GM18907 (cell line): ENCODE results near the gene HDAC7.
A peak's percentile ranks its signal among the peaks of the same experiment; 100 is the strongest.
"Not testable (repeated sequence)": the region's sequence is repeated elsewhere in the genome, so short reads cannot be mapped to it uniquely, and the experiment has no call there.

Source experiments
- ATAC-seq: cut with Tn5 transposase; IDR thresholded peaks from one replicate; pipeline ENCODE4 v1.9.1; 2021; ENCODE audit warnings: mild to moderate bottlenecking, moderate library complexity; ENCODE audit not compliant: unreplicated experiment

HDAC7 gene

DNA sequence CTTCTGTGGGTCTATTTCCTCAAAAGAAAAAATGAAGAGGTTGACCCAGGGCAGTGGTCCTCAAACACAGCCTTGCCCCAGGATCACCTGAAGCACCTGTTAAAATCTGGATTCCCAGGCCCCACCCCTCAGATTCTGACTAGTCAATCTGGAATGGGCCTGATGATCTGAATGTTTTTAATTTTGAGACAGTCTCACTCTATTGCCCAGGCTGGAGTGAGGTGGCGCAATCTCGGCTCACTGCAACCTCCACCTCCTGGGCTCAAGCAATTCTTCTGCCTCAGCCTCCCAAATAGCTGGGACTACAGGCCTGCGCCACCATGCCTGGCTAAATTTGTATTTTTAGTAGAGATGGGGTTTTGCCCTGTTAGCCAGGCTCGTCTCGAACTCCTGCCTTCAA, 4.3 kb downstream of the HDAC7 start:
- ATAC-seq, result not testable (repeated sequence)

DNA sequence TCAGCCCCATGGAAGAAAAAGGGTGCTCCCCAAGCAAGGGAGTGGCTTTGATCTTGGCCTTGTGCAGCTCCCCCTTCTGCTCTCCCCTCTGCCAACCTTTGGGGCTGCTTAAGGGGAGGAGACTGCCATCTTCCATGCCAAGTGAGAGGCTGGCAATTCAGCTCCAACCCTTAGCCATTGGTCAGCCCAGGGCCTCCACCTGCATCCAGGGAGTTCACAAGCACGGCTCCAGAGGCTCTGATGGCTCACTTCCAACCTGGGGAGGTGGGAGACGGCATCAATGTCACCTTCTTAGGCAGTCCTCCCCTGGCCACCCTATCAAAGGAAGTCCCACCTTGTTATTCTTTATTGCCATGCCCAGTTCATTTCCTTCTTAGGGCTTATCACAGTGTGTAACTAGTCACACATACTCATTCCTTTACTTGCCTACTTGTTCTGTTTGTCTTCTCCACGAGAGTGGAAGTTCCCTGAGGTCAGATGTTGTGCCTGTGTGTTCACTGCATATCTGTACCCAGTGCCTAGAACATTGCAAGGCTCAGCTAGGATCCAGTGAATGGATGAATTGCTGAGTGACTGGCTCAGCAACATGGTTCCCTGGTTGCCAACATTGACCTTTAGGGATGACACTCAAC, 5.0 kb downstream of the HDAC7 start:
- ATAC-seq, result no peak

DNA sequence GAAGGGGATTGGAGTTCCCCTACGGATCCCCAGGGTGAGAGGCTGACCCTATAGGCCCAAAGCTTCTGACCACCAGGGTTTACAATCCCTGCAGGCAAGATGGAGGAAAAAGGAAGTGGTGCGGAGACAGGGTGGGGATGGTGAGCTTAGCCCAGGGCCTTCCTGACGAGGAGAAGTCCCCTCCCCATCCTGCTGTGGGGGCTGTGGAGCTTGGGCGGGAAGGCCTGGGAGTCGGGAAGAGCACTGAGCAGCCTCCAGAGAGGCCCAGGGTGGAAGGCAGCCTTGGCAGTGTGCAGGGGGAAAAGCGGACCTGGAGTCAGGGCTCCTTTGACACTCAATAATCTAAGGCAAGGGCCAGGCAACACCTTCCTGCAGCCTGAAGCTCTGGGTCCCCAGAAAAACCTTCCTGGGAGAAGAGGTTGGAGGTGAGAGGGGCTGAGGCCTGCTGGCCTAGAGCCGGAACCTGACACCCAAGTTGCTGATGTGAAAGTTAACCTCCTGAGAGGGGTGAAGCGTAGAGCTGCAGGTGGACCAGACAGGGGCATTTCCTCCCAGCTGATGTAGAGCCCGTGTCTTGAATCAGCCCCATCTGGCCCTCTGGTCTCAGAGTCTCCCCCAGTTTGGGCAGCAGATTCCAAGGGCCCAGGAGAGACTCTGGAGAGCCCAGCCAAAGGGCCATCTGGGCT, 6.0 kb downstream of the HDAC7 start:
- peak; percentile 47 for ATAC-seq

DNA sequence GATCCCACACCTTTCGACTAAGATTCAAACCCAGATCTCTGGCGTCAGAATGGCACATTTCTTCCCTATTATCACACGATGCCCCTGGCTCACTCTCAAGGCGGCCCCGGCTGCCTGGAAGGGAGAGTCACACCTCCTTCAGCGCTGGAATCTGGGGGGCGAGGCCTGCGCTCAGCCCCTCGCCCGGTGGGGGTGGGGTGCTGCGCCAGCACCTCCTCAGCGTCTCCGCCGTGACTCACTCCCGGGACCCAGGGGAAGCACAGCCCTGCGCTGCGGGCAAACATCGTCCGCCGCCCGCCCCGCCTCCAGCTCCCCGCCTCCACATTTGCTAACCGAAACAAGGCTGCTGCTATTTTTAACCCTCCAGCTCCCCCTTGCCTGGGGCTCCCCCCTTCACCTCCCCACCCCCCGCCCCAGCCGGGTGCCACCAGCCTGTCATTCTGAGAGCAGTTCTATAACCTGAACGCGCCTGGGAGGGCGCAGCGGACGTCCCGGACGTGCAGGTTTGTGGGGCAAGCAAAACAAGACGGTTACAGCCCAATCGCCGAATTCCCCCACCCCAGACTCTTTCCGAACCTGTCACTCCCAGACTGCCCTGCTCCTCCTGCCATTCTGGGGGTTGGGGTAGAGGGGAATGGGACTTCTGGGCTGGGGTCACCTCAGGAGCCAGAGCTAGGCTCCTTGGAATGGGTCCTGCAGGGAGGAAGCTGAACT, 6.7 kb downstream of the HDAC7 start:
- peak; percentile 69 for ATAC-seq

DNA sequence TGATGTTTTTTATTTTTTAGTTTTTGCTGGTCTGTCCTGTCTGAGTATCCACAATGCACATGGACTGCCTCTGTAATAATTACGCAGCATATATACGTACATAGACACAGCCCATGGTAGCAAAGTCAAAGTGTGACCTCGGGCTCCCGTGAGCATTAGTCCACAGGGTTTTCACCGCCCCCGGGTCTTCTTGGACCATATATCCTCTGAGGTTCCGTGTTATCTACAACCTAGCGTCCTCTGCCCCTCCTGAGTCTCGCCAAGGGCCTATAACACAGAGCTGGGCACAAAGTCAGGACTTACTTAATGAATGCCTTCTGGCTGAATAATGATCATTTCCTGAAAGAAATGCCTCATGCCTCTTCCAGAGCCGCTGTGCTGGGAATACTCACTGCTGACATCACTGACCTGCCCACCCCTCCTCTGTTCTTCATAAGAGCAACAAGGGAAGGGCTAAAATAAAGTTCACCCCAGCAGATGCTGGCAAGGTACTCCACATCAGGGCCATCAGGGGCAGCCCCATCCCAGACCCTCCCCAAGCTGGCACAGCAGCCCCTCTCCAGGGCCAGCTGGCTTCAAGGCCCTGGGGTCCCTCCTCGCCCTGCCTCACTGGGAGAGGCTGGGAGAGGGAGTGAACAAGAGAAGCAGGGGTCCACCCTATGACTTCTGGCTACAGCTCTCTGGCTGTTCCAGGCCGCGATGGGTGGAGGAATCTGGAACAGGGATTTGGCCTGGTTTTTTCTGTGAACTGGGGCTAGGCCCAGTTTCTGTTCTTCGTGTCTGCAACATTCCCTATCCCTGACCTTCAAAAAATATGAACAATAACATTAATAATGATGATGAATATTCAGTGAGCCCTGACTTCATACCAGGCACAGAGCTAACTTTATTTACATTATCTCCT, 7.9 kb downstream of the HDAC7 start:
- no peak for ATAC-seq

DNA sequence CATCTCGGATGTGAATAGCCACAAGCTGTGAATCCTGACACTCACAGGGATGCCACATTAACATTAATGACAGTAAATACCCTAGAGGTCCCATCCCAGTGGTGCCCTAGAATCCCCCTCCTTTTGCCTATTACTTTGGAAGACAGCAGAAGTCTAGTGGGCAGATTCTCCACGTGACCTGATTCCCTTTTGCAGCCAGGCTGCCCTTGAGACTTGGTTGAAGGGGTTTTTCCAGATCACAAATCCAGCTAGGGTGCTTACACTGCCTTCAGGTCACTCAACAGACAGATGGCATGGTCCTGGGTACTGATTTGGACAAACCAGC, 8.7 kb downstream of the HDAC7 start:
- ATAC-seq, result no peak

DNA sequence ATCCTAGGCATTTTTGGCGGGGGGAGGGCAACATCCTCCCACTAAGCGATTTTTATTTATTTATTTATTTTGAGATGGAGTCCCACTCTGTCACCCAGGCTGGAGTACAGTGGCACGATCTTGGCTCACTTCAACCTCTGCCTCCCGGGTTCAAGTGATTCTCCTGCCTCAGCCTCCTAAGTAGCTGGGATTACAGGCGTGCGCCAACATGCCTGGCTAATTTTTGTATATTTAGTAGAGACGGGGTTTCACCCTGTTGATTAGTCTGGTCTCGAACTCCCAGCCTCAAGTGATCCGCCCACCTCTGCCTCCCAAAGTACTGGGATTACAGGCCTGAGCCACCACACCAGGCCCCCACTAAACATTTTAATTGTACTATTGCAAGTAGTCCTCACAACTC, 10.2 kb downstream of the HDAC7 start:
- not testable (repeated sequence) for ATAC-seq

DNA sequence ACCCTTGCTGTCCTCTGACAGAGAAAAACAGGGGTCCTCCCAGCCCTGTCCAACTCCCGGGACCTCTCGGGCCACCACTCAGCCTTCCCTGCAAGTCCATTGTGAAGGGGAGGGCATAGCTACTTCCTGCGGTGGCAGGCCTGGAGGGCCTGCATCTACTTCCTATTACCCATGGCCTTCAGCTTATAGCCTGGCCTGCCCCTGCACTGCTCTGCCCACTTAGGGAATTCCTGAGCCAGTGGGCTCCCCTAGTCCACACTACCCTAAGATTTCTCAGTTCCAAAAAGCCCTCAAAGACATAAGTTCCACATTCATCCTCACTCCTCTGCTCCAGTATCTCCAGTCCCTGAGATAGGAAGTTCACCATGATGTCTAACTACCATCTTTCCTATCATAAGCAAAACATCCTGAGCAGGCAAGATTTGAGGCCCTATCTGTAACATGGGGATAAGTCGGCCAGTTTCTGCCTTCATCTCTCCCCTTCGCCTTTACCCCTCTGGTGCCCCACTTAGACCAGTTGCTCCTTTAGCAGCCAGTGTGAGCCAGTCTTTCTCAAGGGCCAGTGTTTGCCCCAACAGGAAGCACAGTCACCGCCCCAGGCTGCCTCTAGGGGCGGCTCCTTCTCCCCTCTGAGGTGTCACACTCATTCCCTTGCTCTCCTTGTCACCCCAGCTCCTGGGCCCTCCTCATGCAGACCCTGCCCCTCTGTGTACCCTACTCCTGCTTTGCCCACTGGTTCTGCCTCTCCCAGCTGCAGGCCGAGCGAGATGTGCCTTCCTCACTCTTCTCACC, 10.9 kb downstream of the HDAC7 start:
- no peak for ATAC-seq

DNA sequence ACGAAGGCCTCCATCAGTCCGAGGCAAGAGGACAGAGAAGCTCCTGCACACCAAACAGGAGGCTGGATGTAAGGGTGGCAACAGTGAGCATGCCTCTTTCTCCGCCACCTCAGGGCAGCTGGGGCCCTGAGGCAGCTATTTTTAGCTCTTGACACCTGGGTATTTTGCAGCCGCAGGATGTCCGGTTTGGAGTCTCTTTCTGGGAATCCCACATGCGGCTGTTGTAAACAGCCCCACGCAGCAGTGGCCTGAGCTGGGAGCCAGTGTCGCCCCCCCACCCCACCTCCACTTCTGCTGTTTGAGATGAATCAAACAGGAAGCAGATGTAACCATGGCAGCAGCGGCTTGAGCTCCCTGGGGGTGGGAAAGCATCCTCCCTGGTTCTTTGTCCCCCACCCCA, 11.7 kb downstream of the HDAC7 start:
- peak; percentile 43 for ATAC-seq

DNA sequence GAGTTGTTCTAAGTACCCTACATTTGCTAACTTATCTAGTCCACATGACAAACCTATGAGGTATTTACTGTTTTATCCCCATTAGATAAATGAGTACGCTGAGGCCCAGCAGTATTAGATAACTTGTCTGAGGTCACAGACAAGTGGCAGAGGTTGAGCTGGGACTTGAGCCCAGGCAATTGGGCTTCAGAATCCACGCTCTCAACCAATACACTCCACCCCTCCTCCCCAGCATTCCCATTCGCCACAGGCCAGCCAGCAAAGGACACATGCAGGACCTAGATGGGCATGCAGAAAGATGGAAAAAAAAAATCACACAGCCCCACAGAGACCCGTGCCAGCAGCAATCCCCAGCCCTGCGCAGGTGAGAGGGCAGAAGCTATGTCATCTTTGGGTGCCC, 12.4 kb downstream of the HDAC7 start:
- ATAC-seq, result no peak

DNA sequence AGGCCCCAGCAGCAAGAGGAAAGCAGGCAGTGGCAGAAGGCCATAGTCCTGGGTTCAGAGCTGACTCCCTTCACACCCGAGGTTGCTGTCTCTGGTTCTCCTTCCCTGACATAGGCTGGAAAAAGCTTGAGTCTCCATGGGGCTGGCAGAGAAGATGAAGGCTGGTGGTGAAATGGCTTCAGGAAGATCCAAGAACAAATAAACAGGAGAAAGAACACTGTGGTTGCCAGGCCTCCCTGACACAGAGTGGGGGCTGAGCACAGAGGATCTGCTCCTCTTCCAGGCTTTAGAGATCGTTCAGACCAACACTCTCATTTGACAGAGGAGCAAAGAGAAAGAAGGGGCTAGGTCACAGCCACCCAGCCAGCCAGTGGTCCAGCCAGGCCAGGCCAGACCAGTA, 14.3 kb downstream of the HDAC7 start:
- ATAC-seq, result no peak

DNA sequence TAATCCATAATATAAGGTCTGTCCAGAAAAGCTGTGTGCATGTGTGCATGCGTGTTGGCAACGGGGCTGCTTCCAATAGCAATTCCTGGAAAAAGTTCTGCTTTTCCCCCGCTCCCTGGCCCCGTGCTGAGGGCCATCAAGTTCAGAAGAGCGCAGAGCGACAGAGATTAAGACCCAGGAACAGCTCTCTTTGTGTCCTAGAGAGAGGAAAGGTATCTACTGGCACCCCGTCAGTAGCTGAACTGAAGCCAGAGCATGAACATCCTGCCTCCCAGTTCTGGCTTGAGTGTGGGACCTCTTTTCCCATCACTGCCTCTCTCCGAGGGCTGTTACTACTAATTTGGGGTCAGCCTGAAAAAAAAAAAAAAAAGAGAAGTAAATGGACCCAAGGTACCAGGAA, 15.5 kb downstream of the HDAC7 start:
- ATAC-seq, result no peak

DNA sequence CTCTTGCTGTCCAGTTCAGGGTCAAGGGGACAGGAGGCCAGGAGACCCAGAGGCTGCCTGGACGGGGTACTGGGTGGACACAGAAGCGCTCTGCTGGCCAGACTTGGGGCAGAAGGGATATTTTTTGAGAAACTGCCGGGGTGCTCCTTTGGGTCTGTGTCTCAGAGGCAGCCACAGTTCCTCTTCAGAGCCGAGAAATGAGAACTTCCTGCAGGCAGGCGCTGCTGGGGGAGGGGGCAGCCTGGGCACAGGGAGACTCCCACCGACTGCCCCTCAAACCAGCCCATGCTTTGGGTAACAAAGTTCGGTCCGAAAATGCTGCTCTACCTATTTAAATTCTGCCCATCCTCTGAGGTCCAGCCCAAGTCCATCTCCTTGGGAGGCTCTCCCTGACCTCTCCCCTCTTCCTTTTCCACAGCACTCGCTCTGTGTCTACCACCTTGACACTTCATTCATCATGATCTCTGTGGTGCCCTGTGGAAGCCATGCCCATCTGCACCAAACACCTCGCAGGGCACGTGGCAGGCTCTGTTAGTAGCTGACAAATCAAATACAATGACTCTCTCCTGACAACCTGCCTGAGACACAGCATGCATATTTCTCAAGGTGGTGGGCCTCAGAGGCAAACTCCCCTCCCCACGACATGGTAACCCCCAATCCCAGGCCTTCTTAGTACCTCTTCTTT, 16.4 kb downstream of the HDAC7 start:
- no peak for ATAC-seq

DNA sequence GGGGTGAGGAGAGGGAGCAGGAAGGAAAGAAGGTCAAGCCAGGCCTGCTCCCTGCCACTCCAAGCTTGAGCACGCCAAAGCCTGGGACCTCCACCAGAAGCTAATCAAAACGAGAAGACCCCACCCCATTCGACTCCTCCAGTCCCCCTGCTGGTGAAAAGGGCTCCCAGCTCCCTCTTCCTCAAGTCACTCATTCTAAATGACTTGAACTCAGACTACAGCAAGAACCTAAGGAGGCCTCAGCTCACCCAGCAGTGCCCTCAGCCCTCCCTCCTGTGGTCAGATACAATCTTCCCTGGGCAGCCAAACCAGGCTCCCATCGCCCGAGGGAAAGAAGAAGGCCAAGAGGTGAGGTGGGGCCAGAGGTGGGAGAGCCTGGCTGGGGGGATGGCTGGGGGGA, 17.4 kb downstream of the HDAC7 start:
- ATAC-seq, result no peak

DNA sequence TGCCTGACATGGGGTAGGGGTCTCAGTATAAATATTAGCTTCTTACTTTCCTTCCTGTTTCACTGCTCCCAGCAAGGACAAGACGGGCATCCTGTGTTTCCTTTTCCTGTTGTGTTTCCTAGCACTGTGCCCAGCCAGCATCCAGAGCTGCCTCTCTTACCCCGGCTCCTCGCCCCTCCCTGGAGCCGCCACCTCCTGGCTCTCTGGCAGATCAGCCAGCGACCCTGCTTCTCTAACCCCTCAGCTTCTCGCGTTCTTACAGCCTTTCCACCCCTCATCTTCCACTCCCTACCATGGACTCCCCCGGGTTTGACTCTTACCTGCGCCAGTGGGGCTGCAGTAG, 17.8 kb downstream of the HDAC7 start:
- ATAC-seq, result no peak

DNA sequence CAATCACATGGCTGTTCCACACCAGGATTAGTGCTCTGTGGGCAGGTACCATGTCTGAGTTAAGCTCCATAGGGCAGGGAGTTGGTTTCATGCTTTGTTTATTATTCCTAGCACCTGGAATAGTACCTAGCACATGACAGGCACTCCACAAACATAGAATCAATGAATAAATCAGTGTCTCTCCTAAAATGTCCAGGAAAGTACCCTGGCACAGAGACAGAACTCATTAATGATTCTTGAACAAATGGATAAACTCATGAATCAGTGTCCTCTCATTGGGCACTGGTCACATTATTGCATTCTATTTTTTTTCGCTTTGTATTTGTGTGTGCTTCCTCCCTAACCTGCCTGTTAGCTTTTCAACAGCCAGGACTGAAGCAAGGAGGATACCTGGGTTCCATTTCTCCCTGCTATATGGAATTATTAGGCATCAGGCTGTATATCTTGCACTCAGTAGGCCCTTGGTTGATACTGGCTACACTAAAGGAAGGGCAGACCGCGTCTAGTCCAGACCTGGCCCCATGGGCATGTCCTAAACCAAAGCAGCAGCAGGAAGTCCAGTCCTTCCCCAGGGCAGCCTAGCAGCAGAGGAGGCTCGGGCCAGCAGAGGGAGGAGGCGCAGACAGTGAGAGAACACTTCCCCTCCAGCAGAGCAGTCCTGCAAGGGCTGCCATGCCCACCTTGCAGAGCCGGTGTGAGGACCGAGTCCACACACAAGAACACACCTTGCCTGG, 18.4 kb downstream of the HDAC7 start:
- ATAC-seq, result no peak

DNA sequence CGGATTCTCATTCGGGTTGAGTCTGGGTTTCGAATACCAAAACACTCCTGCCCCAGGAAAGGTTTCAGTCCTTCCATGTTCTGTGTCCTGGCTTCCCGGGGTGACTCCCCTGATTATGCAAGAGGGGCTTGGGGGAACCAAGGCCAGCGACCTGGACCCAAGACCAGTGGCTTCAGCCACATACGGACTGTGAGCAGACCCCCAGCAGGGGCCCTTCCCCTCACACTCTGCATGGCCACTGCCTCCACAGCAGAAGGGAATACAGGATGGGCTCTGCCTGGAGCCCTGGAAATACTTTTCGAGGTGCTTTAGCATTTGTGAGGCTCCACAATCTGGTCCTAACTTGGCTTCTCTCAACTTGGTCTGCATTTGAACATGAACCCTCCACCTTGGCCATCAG, 19.1 kb downstream of the HDAC7 start:
- no peak for ATAC-seq

DNA sequence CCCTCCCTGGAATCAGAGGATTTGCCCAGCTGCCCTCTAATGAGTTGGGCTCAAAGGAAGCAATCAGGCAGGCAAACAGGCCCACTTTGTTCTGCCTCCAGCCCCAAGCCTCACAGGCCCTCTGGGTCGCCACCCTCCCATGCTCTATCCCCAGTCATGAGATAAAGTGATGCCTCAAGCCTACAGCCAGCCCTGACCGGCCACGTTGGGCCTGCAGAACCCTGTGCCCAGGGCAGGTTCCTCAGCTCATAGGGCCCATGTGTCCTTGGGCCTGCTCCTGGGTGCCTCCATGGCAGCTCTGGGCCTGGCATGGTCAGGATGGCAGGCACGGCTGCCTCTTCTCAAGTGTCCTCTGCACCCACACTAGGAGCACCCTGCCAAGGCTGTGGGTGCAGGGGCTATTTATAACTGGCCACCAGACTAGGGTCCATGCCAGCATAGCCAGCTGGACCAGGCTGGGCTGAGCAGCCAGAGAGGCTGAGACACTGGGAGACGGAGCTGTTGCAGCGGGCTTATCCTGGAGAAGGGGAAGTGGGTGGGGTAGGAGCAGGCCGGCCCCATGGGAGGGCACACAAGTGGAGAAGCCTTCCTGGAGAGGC, 20.2 kb downstream of the HDAC7 start:
- no peak for ATAC-seq

DNA sequence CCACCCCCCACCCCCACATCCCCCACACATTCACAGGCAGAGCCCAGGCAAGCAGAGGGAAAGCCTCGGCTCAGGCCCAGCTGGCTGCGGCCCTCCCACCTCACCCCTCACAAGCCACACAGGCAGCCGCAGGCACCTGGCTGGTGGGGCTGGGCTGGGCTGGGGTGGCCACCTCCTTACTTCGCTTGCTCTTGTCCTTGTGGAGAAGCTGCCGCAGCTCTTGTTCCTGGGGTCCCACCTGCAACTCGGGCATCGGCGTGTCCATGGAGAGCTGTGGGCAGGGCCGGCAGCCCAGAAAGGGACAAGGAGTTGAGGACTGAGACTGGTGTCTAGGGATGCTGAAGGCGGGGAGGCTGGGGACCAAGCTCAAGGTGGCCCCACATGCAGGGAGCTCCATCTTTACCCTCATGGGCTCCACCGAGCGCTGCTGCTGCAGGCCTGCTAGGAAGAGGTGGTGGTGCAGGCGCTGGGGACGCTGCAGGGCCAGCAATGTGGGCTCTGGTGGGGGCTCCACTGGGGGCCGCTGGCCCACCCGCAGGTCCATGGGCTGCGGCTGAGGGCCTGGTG, 21.2 kb downstream of the HDAC7 start:
- no peak for ATAC-seq
